Thoracic aorta (tissue), 2 donors: ENCODE measurements around the gene RIMBP2. TPM values are rescaled to one million over a fixed set of nuclear protein-coding genes. Genes with fewer than 3 reads are reported as not detected.

Source experiments
- ATAC-seq: fragments of 150-250 bp; one replicate; pipeline ENCODE4 v1.8.0; 2017; ENCODE audit warnings: low read depth; ENCODE audit not compliant: insufficient number of reproducible peaks, low FRiP score
- DNase-seq: peaks from one replicate; pipeline ENCODE4 v3.0.0-alpha.2; 2020; ENCODE audit warnings: low spot score
- H3K27ac ChIP-seq, 2 donors: fragments of 200-600 bp; sonication (generic); 1 replicate in 1 of 2; 2 replicates in 1 of 2; pipeline ENCODE4 v1.5.1; 2016; ENCODE audit warnings: mild to moderate bottlenecking in 2 of 2, moderate library complexity in 2 of 2
- H3K27me3 ChIP-seq: fragments of 200-600 bp; sonication (generic); replicated peaks from 2 replicates; pipeline ENCODE4 v1.6.0; 2016; ENCODE audit warnings: mild to moderate bottlenecking; ENCODE audit not compliant: insufficient read depth
- H3K36me3 ChIP-seq: fragments of 200-600 bp; sonication (generic); one replicate; pipeline ENCODE4 v1.5.1; 2016
- H3K4me1 ChIP-seq, 2 donors: fragments of 200-600 bp; sonication (generic); 1 replicate in 1 of 2; 2 replicates in 1 of 2; pipeline versions ENCODE4 v1.5.1 to v1.6.0; 2016; ENCODE audit warnings: low read depth in 2 of 2, mild to moderate bottlenecking in 1 of 2; ENCODE audit not compliant: control insufficient read depth in 1 of 2
- H3K4me3 ChIP-seq: fragments of 200-600 bp; sonication (generic); 2 replicates; pipeline ENCODE4 v1.5.1; 2016; ENCODE audit warnings: mild to moderate bottlenecking
- H3K9me3 ChIP-seq: fragments of 200-600 bp; sonication (generic); 2 replicates; pipeline ENCODE4 v1.5.1; 2016
- total RNA-seq, 2 donors: library from RNA; depleted of rRNA; stranded (reverse); fragments of >200 nt; gene quantifications; one replicate each; pipeline versions ENCODE4 v1.1.0 to v1.2.3, GENCODE V29; 2016
- TF ChIP-seq, protein P1 (sequence below): fragments of 200-600 bp; sonication (generic); IDR thresholded peaks from one replicate; pipeline ENCODE4 v1.5.1; 2019; ENCODE audit warnings: antibody characterized with exemption

The RIMBP2 gene
- total RNA-seq, 2 donors from 2014 or later: 0.54 to 0.92 TPM

DNA sequence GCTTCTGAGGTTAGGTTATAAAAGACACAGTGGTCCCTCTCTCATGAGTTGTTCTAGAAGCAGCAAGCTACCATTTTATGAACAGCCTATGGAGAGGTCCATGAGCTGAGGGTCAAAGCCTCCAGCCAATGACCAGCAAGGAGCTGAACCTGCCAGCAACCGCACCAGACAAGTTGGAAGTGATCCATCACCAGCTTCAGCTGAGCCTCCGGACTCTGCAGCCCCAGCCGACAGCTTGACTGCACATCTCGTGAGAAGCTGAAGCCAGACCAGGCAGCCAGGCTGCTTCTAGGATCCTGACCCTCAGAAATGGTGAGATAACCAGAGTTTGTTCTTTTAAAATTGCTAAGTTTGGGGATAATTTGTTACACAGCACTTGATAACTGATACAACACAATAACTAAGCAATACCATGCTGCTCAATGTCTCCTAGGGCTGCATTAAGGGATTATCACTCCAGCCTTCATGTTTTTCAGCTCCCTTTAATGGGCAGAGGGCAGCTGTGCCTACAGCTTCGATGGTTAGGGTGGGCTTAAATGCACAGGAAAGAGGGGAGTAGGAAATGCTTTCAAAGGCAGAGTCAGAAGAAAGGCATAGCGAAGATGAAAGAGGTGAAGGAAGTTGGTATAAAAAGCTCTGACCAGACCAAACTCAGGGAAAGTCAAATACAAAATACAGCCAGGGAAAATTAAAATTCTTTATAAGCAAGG lies 149.5 kb downstream of the RIMBP2 start:
- Histone ChIP-seq H3K4me1 (no peaks in the 10 kb centered on the region), H3K36me3 (no peaks in the 10 kb centered on the region), H3K27ac (no peak overlapping the region), H3K9me3 (peaks cover 7% of the 10 kb centered on the region), H3K27me3 (no peaks in the 10 kb centered on the region), H3K4me3 (no peak overlapping the region)
- DNase-seq (no peak), ATAC-seq (no peak)
- TF ChIP-seq, protein P1, sequence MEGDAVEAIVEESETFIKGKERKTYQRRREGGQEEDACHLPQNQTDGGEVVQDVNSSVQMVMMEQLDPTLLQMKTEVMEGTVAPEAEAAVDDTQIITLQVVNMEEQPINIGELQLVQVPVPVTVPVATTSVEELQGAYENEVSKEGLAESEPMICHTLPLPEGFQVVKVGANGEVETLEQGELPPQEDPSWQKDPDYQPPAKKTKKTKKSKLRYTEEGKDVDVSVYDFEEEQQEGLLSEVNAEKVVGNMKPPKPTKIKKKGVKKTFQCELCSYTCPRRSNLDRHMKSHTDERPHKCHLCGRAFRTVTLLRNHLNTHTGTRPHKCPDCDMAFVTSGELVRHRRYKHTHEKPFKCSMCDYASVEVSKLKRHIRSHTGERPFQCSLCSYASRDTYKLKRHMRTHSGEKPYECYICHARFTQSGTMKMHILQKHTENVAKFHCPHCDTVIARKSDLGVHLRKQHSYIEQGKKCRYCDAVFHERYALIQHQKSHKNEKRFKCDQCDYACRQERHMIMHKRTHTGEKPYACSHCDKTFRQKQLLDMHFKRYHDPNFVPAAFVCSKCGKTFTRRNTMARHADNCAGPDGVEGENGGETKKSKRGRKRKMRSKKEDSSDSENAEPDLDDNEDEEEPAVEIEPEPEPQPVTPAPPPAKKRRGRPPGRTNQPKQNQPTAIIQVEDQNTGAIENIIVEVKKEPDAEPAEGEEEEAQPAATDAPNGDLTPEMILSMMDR: no peak

- peaks cover 7% of the 10 kb centered on the region for H3K9me3 ChIP-seq
- H3K36me3 ChIP-seq: no peaks in the 10 kb centered on the region
- no peak overlapping the region for H3K4me3 ChIP-seq
- ATAC-seq (no peak), DNase-seq (no peak)
- TF ChIP-seq, protein P1: no peak
- H3K27me3 ChIP-seq: no peaks in the 10 kb centered on the region
- no peaks in the 10 kb centered on the region for H3K4me1 ChIP-seq
- no peak overlapping the region for H3K27ac ChIP-seq
Measured at GRCh38 chr12:130565189-130565588, 150.9 kb downstream of the RIMBP2 start.

- no peak for ATAC-seq
- TF ChIP-seq, protein P1: no peak
Measured at GRCh38 chr12:130563323-130563722, 152.8 kb downstream of the RIMBP2 start.

GRCh38 chr12:130562716-130563115 lies 153.4 kb downstream of the RIMBP2 start:
- Histone ChIP-seq H3K27ac (no peak overlapping the region), H3K27me3 (no peaks in the 10 kb centered on the region), H3K4me1 (no peaks in the 10 kb centered on the region), H3K36me3 (no peaks in the 10 kb centered on the region), H3K9me3 (peaks cover 7% of the 10 kb centered on the region), H3K4me3 (no peak overlapping the region)
- TF ChIP-seq, protein P1: no peak
- DNase-seq: no peak
- ATAC-seq: no peak

More at GRCh38 chr12:130563323-130563722, 152.8 kb downstream of the RIMBP2 start:
- Histone ChIP-seq H3K27ac (no peak overlapping the region), H3K36me3 (no peaks in the 10 kb centered on the region), H3K4me1 (no peaks in the 10 kb centered on the region), H3K4me3 (no peak overlapping the region), H3K27me3 (no peaks in the 10 kb centered on the region), H3K9me3 (peaks cover 7% of the 10 kb centered on the region)
- DNase-seq: no peak

DNA sequence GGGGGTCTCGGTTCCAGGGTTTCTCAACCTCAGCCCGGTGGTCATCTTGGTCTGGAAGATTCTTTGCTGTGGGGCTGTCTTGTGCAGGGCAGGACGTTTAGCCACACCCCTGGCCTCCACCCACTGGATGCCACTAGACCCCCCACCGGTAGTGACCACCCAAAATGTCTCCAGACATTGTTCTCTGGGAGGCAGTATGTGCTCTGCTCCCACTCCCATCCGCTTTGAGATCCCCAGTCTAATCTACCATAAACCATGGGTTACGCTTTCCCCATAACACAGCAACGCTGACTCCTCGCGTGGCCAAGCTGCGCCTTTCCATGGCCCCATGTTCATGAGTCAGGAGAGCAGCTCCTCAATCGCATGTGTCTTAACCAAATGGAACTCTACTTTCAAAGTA lies 155.8 kb downstream of the RIMBP2 start:
- Histone ChIP-seq H3K27ac (no peak overlapping the region), H3K4me3 (no peak overlapping the region), H3K27me3 (no peaks in the 10 kb centered on the region), H3K4me1 (no peaks in the 10 kb centered on the region), H3K36me3 (no peaks in the 10 kb centered on the region), H3K9me3 (peaks cover 3% of the 10 kb centered on the region)
- DNase-seq: no peak
- no peak for ATAC-seq
- TF ChIP-seq, protein P1: no peak
